Testis (tissue), 2 donors: ENCODE results near the gene KDM1B.

Source experiments
- CTCF ChIP-seq, 3 experiments: fragments of 450-650 bp in 2 of 3; fragments of 200-600 bp in 1 of 3; sonication (generic) in 1 of 3; IDR thresholded peaks; one replicate each; pipeline ENCODE4 v1.5.1; 2016 to 2019; ENCODE audit warnings: antibody characterized with exemption in 3 of 3, mild to moderate bottlenecking in 2 of 3, moderate library complexity in 1 of 3
- POLR2A ChIP-seq: fragments of 450-650 bp; IDR thresholded peaks from one replicate; pipeline ENCODE4 v1.6.1; 2017; ENCODE audit warnings: antibody characterized with exemption, mild to moderate bottlenecking, moderate library complexity

- TF ChIP-seq CTCF (IDR thresholded peaks at IDR 0.05) (no peak), POLR2A (no peak)
These were observed 58.2 kb downstream of the KDM1B start for GRCh38 chr6:18213439-18213838.
